ENCODE results near the gene BCAS2.
"Not testable (repeated sequence)": the region's sequence is repeated elsewhere in the genome, so short reads cannot be mapped to it uniquely, and the experiment has no call there.

BCAS2 gene

DNA sequence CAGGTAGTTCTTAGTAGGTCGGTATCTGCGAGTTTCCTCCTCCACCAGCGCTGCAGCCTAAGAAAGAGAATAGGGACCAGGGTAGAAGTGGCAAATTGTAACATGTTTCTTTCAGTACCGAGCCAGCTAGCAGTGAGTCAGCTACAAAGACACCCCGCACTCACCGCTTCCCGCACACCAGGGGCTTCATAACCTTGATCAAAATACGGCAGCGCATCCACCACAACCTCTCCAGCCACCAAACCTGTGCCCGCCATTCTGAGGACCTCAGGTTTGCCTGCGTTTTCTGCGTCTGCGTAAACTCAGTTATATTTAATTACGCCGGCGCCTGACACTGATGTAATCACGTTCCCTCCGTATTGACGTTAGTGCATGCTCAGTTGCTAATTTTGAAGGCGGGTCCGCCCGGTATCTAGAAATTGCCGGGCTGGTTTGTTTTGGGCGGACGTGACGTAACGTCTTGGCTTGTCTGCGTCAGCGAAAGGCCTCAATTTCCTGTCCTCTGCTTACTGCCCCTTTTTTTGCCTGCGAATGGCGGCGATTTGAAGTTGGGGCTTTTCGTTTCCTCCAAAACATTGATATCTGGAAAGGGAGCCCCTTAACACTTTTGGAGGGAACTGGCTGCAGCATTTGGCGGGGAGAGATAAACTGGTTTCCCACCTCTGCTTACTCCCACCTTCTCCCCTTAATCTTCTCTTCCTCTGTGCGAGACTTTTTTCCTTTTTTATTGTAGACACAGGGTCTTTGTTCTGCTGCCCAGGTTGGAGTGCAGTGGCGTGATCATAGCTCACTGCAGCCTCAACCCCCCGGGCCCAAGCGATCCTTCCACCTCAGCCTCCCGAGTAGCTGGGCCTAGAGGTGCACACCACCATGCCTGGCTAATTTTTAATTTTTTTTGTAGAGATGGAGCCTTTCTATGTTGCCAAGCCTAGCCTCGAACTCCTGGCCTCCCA lies at the start of gene BCAS2:
Gene BCAS2, minus strand, starts transcription at position 281 of the 953 bp plus-strand sequence. Its CDS starts 24 bp downstream, at position 257.
- peak; percentile 88 for FAIRE-seq

DNA sequence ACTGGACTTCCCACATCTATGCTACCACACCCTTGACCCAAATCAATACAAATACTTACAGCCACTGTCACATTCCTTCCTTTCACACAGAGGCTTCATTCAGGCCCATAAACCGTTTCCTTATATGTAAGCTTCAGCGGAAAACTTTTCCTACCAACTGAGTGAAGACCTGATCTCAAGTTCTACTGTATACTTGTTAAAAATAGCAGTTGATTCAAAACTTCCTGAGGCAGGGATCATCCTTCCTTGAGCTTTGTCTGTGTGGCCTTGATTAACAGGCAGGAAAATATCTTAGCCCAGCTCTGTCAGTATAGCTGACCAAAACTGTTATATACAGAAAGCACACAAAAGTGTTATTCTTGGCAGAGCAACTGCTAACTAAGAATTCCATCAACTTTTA lies 45.7 kb upstream of the BCAS2 start:
- FAIRE-seq = no peak

DNA sequence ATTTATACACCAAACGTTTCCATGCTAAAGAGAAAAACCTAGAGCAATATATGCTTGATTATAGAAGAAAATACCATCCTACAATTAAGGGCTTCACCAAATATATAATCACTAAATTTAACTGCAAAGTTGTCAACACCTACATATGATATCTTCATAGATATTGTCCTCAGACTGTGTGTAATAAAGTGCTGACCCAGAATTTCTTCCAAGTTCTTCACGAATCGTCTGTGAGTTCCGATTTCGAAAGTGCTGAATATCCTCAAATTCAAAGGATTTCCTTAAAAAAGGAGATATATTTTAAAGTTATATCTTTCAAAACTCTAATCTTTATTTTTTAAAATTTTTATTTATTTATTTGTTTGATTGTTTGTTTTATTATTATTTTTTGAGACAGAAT lies 41.9 kb upstream of the BCAS2 start:
- FAIRE-seq = no peak

DNA sequence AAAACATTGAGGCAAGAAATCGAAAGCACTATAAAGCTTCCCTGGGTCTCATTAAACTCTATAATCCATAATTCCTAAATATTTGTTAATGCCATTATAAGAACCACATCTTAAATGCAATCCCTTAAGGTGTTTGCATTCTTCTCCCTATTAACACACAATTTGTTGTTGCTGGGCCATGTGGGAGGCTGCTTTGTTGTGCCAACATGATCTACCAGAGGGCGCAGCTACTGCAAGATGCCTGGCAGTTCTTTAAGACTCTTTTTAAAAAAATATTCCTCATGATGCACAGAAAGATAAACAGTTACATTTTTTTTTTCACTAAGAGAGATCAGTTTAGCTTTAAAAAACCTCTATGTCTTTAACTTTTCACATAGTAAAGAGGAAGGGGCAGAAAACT lies 39.0 kb upstream of the BCAS2 start:
- no peak for FAIRE-seq

DNA sequence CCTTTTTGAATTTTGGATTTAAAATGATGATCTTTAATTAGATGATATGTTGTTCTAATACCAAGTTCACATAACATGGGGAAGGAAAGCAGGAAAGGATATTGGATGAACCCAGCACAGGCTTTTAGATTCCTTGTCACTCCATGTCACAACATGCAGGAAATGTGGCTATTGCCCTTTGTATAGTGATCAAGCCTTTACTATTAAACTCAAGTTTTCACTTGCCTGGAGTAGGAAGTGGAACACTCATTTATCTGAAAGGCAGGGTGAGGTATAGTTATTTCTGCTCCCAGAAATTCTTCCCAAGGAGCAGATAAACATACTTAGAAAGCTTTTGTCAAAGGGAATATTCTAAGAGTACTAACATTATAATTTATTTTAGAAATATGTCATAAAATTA lies 37.2 kb upstream of the BCAS2 start:
- FAIRE-seq = no peak

DNA sequence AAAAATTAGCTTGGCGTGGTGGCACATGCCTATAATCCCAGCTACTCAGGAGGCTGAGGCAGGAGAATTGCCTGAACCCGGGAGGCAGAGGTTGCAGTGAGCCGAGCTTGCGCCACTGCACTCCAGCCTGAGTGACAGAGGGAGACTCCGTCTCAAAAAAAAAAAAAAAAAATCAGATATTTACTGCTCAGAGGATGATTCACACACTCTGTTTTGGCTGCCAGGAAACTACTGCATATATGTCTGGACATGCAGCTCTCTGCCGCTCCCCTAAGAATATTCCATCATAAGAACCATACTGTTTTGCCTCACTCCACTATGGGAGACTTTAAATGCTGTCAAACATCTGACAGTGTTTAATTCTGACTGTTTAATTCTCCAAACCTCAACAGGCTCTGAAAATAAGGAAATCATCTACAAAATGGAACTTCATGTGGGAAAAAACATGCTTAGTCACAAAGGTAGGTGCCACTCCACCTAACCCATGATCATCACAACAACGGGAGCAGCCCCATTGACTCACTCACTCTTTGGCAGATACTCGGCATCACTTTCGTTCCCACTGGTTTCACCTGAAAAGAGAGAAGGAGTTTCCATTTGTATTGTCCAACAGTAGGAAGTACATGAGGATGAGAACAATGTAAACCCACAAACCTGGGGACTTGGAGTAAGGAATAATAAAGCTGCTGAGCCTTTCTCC lies 29.3 kb upstream of the BCAS2 start:
- FAIRE-seq = no peak

DNA sequence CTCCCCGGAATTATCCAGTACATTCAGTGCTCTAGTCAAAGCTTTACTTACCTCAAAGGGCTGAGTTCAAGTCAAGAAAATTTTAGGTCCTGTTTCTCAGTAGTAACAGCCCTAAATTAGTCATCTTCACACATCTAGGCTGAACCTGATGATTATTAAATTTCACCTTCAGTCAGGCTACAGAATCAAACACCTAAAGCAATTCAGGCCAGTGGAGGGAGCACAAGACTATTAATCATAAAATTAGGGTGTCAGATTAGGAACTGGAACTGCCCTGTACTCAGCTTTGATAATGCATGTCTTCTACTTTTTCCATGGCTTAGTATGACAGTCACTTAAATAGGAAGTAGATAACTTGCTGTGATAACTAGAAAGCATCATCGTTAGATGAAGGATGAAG lies 28.4 kb upstream of the BCAS2 start:
- FAIRE-seq = no peak

DNA sequence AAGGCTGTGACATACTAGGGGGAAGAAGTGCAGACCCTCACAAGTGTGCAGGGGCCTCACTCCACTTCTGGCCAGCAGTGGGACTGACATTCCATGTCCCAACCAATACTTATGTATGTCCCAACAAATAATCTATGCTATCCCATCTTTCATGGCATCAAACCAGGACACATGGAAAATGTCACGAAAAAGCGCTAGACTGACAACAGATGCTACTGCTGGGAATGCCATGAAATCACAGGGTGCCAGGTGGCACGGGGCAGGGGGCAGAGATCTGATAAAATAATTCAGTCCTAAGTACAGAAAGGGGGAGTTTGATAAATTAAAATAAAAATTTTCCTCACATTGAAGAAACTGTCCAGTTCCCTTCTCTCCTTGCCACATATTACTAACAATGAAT lies 27.6 kb upstream of the BCAS2 start:
- FAIRE-seq = no peak

DNA sequence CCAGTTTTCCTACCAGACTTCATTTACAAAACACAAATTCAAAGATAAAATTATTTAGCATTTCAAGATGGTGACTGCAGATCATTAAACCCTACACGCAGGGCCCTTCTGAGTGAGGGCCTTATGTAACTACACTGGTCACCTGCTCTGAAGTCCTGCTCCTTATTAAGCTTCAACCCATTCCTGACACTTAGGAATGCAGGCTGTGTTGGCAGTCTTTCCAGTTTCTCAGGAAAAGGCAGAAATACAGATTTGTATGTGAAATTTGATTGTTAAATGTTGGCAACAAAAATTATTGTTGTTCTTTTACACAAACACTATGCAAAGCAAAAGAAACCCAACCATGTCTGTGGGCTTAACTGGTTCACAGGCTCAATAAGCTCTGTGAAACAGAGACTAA lies 25.8 kb upstream of the BCAS2 start:
- FAIRE-seq = no peak

DNA sequence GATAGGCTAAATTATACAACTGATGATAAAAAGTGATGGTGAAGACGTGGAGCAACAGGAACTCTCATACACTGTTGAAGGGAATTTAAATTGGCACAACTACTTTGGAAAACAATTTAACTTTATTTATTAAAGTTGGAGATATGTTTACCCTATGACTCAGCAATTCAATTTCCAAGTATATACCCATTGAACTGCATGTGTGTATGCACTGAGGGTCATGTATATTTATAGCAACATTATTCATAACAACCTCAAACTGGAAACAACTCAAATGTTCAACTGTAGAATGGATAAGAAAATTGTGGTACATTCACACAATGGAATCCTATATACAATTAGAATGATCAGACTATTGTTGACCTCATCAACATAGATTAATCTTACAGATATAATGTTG lies 16.5 kb upstream of the BCAS2 start:
- FAIRE-seq = no peak

DNA sequence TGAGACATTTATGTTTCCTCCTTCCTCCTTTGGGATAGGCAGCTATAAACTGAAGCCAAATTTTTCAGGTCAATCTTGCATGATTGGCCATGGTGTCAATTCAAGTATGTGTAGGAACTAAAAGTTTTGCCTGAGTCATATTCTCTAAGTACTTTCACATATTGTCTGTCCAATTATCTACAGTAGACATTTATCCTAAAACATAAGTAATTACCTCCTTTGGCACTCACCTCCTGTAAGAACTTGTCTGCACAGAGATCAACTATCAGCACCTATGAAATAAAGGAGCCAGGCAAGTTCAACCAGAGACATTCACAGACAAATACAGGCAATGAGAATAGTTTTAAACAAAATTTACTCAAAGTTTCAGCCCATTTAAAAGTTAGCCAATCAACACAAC lies 14.2 kb upstream of the BCAS2 start:
- FAIRE-seq = no peak

DNA sequence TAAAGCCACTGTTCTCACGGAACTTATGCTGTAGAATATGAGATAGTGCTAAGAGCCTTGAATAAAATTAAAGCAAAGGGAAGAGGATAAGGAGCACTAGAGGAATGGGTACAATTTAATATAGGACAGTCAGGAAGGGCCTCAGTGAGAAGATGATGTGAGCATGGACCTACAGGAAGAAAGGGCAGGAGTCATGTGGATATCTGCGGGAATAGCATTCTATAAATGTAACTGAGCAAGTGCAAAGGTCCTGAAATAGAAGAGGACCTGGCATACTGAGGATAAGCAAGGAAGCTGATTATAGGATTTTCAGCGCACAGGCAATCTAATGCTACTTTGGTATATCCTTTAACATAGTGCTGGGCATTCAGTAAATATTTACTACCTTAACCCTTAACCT lies 12.6 kb upstream of the BCAS2 start:
- no peak for FAIRE-seq

DNA sequence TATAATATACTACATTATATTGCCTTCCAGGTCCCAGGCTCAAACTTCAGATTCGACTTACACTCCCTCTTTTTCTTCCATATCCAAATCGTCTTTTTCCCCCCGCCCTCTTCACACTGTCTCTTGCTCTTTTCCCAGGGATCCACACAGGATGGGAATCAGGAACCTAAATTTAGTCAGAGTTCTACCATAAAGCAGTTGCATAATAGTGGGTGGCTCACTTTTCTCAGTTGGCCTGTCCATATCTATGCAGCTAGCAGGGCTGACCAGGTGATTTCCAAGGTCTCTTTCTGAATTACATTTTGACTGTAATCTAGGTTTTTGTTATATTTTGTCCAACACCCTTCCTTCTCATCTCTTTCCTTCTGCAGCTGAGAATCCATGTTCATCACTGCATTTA lies 7.7 kb upstream of the BCAS2 start:
- FAIRE-seq = no peak

DNA sequence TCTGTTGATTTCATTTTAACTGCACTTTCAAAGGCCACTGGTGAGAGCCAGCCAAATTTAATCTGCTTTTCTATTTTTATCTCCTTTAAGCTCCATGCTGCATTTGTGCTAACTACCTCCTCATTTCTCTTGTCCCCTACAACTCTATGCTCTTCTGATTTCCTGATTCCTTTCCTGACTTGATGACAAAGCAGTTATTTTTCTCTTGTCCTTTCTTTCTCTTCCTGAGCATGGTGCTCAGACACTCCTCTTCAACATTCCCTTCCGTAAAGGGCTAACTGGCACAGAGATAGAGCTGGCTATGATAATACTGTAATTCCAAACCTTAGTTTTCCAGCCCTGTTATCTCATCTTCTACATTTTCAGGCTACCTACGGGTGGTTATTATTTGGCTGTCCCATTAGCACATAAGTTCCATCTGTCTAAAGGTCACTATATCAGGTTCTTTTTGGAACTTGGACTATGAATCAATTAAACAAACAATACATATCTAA lies 6.8 kb upstream of the BCAS2 start:
- no peak for FAIRE-seq

DNA sequence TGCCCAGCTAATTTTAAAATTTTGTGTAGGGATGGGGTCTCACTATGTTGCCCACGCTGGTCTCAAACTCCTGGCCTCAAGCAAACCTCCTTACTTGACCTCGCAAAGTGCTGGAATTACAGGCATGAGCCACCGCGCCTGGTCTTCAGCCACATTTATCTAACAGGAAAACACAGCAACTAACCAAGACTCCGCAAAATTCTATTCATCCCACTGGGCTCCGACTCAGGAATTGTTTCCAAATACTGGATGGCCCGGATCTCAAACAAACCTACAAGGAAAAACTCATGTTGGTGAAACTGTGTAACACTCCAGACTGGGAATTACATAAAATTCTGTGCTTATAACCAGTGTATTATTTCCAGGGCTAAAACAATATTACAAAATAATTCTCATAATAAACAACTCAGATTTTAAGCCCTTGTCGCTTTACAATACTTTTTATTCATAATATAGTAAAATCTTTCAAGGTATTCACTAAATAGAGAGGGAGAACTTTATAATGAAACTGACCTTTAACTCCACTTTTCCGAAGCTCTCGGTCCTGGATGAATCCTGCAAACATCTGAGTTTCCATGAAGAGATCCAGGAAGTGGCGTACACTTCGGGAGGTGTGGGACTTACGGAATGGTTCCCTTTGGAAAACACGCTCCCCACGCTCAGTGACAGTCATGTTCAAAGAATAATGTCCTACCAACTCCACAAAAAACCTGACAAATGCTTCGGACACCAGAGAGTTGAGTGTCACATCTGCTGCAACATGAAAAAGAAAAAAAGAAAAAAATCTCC lies 6.0 kb upstream of the BCAS2 start:
- FAIRE-seq = no peak

DNA sequence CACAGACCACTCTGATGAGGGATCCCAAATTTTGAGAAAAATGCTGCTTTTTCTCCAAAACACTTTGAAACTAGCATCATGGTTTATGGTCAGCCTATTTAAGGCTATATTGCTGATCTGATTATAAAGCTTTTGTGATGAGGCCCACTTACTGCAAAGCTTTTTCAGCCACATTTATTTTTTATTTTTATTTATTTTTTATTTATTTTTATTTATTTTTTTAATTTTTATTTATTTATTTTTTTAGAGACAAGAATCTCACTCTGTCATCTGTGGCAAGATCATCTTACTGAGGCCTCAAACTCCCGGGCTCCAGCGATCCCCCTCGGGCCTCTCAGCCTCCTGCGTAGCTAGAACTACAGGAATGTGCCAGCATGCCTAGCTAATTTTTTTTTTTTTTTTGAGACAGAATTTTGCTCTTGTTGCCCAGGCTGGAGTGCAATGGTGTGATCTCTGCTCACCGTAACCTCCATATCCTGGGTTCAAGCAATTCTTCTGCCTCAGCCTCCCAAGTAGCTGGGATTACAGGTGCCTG lies 5.2 kb upstream of the BCAS2 start:
- no peak for FAIRE-seq

DNA sequence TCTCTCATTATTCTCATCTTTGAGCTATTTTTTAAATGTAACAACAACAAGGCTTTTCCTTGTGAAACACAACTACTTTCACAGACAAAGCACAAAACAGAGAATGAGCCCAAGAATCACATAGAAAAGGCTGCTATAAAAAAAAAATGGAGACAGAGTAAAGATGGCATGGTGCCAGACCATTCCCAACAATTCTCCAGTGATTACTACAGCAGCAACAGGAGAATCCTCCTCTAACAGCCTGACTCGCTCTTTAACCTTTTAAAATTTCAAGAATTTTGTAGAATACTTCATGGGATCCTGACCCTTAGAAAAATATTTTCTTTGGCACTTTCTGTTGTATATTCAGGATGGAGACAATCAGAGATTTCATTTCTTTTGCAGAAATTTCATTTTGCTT lies 3.8 kb upstream of the BCAS2 start:
- FAIRE-seq = no peak

DNA sequence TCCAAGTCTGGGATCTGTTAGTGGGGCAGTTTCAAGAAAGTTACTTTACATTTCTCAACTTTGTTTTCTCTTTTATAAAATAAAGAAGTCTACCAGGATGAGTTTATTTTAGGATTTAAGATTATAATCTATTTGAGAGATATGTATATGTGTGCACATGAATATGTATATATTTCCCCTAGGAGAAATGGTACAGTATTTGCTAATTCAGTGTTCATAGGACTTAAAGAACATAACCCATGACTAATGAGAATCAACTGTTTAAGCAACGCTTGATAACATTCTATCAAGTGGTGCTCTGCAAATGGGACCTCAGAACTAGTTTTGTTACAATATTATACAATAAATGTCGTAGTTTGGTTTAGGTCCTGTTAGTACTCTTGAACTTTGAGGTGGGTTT lies 7.0 kb downstream of the BCAS2 start:
- FAIRE-seq = no peak

DNA sequence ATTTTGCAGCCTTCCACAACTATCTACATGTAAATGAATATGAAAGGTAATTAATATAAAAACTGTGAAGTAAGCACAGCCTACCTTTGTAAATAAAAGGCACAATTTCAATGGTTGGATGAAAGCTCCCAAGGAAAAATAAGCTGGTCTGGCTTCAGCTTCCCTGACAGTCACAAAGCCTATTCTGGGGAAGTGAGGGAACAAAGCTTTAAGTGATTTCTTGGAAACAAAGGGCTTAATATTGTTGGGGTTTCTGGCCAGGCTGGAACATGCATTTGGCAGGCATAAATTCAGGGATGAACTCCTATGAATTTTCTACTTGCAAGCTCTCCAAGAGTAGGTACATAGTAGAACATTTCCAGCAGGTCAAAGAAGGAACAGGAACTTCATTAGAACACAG lies 17.3 kb downstream of the BCAS2 start:
- FAIRE-seq = no peak

DNA sequence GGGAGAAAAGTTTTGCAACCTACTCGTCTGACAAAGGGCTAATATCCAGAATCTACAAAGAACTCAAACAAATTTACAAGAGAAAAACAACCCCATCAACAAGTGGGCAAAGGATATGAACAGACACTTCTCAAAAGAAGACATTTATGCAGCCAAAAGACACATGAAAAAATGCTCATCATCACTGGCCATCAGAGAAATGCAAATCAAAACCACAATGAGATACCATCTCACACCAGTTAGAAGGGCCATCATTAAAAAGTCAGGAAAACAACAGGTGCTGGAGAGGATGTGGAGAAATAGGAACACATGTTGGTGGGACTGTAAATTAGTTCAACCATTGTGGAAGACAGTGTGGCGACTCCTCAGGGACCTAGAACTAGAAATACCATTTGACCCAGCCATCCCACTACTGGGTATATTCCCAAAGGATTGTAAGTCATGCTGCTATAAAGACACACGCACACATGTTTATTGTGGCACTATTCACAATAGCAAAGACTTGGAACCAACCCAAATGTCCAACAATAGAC lies 18.4 kb downstream of the BCAS2 start:
- FAIRE-seq = not testable (repeated sequence)

DNA sequence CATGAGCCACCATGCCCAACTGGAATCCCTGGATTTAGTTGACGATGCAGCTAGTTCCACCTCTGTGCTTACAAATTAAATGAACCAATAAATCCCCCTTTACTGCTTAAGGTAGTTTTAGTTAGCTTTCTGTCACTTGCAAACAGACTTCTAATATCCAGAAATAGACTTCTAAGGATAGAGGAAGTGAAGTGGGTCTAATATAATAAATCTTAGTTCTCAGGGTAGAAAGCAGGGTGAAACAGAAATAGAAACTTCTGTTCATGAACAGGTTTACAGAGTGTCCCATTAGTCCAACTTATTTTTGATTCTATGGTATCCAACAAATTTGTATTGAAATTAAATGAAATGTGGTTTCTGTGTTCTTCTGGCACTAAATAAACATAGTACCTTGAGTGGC lies 20.1 kb downstream of the BCAS2 start:
- FAIRE-seq = no peak

DNA sequence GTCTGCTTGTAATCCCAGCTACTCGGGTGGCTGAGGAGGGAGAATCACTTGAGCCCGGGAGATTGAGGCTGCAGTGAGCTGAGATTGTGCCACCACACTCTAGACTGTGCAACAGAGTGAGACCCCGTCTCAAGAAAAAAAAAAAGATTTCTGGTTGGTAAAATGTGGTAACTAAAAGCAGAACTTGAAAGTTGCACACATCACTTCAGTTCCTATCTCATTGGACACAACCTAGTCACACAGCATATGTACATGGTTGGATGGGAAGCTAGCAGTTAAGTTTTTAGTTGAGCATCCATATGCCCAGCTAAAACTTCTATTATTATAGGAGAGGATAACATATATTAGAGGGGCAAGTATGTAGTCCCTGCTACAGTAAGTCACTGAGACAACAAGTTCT lies 22.1 kb downstream of the BCAS2 start:
- FAIRE-seq = no peak

DNA sequence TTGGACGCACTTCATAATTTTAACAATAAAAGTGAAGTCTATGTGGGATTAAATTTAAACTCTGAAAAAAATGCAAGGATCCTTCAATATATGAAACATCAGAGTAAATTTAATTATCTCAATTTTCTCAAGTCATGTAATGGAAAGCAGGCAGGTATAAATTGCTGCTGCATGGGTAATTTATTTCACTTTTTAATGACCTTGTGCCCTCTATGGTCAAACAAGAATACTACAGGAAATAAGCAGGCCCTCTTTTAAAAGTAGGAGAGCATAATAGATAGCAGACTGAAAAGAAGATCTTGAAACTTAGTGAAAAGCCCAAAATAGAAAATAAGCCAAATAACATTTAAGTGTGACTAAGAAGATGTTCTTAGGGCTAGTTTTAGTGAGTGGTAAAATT lies 22.9 kb downstream of the BCAS2 start:
- FAIRE-seq = peak; percentile 21
